OCI-LY7 (cell line): ENCODE data around the gene CHST11. TPM values are rescaled to one million over a fixed set of nuclear protein-coding genes. Genes with fewer than 3 reads are reported as not detected.

Experiments used
- BruUV-seq: library from RNA; stranded (reverse); fragments of 400-500 nt; replicated peaks from 2 replicates; lab custom pipeline; 2021; lab: Mats Ljungman, UMichigan
- CTCF ChIA-PET: fragments of 300-600 bp; sonication (Branson Sonifier 250); formaldehyde crosslinking; loops from one replicate; lab custom pipeline; 2022; ENCODE audit warnings: antibody characterized with exemption; ENCODE audit not compliant: unreplicated experiment; lab: Charles Lee
- POLR2A ChIA-PET: fragments of 300-600 bp; sonication (Branson Sonifier 250); formaldehyde crosslinking; loops from one replicate; lab custom pipeline; 2022; ENCODE audit warnings: antibody characterized with exemption; lab: Charles Lee
- DNase-seq: peaks from one replicate; pipeline ENCODE4 v3.0.0-alpha.2; 2015; ENCODE audit warnings: low spot score
- H2AFZ ChIP-seq: fragments of 200-600 bp; sonication (generic), shearing (Covaris generic); 2 replicates; pipeline ENCODE4 v1.6.1; 2014; ENCODE audit warnings: mild to moderate bottlenecking, antibody characterized with exemption, low read length, moderate library complexity
- H3K27ac ChIP-seq: fragments of 200-600 bp; sonication (generic); 2 replicates; pipeline ENCODE4 v1.5.1; 2014; ENCODE audit warnings: mixed run types, low read depth, mild to moderate bottlenecking, moderate library complexity, low read length, inconsistent platforms; ENCODE audit not compliant: poor library complexity, severe bottlenecking
- H3K36me3 ChIP-seq: fragments of 200-600 bp; sonication (generic); 2 replicates; pipeline ENCODE4 v1.6.1; 2014; ENCODE audit warnings: mild to moderate bottlenecking, antibody characterized with exemption, low read length, moderate library complexity, mixed read lengths; ENCODE audit not compliant: insufficient read depth
- H3K4me1 ChIP-seq: fragments of 200-600 bp; sonication (generic); 2 replicates; pipeline ENCODE4 v1.5.1; 2014; ENCODE audit warnings: mild to moderate bottlenecking, low read length; ENCODE audit not compliant: insufficient read depth, poor library complexity, severe bottlenecking
- H3K4me2 ChIP-seq: fragments of 200-600 bp; sonication (generic); 2 replicates; pipeline ENCODE4 v1.6.1; 2014; ENCODE audit warnings: mild to moderate bottlenecking, low read length
- H3K4me3 ChIP-seq: fragments of 200-600 bp; sonication (generic); 2 replicates; pipeline ENCODE4 v1.5.1; 2014; ENCODE audit warnings: mild to moderate bottlenecking, low read depth, low read length; ENCODE audit not compliant: poor library complexity, severe bottlenecking
- H3K79me2 ChIP-seq: fragments of 200-600 bp; sonication (generic); 2 replicates; pipeline ENCODE4 v1.6.1; 2016; ENCODE audit warnings: low read depth, mild to moderate bottlenecking, low read length, moderate library complexity, mixed read lengths; ENCODE audit not compliant: insufficient read depth
- H3K9me2 ChIP-seq: fragments of 200-600 bp; sonication (generic); 2 replicates; pipeline ENCODE4 v1.6.1; 2016; ENCODE audit warnings: mild to moderate bottlenecking, low read length, mixed read lengths; ENCODE audit not compliant: insufficient read depth
- H3K9me3 ChIP-seq: fragments of 200-600 bp; sonication (generic); 2 replicates; pipeline ENCODE4 v1.6.1; 2014; ENCODE audit warnings: mild to moderate bottlenecking, mixed run types, low read length, mixed read lengths
- H4K20me1 ChIP-seq: fragments of 200-600 bp; sonication (generic); 2 replicates; pipeline ENCODE4 v1.6.1; 2014; ENCODE audit warnings: mild to moderate bottlenecking, antibody characterized with exemption, low read length, moderate library complexity, mixed read lengths; ENCODE audit not compliant: insufficient read depth
- CTCF ChIP-seq: fragments of 200-600 bp; sonication (generic); conservative IDR thresholded peaks from 2 replicates; pipeline ENCODE4 v1.5.1; 2014; ENCODE audit warnings: mild to moderate bottlenecking, antibody characterized with exemption, low read length, moderate library complexity, mixed read lengths
- EZH2phosphoT487 ChIP-seq: fragments of 200-600 bp; sonication (generic); IDR thresholded peaks from 2 replicates; pipeline ENCODE4 v1.6.1; 2018; ENCODE audit warnings: low read depth, borderline replicate concordance, mild to moderate bottlenecking, mixed run types, antibody characterized with exemption, low read length, moderate library complexity, mixed read lengths
- intact Hi-C: fragments of 100-400 bp; cut with micrococcal nuclease; formaldehyde crosslinking; loops from one replicate; pipeline ENCODE4 v1.10.0; 2022; ENCODE audit not compliant: unreplicated experiment
- total RNA-seq, 2 experiments: library from RNA; depleted of rRNA in 1 of 2; stranded (reverse); fragments of >200 nt in 1 of 2; shearing (Covaris generic) in 1 of 2; gene quantifications; 2 replicates each; pipeline ENCODE4 v1.2.3, GENCODE V29; 2014 to 2022

Gene CHST11
- total RNA-seq, 2 experiments from 2014 or later, result 15.2 to 41.6 TPM

- CTCF ChIA-PET, result no interaction called here
Measured at GRCh38 chr12:104596134-104596799, 139.5 kb downstream of the CHST11 start.

GRCh38 chr12:104596898-104597843 is 140.4 kb downstream of the CHST11 start:
- Histone ChIP-seq H4K20me1 (no peaks in the 10 kb centered on the region), H3K9me2 (no peaks in the 10 kb centered on the region), H3K27ac (peak overlapping the region; percentile 21), H3K4me3 (peak overlapping the region; percentile 38), H3K9me3 (no peaks in the 10 kb centered on the region), H3K79me2 (peaks cover 25% of the 10 kb centered on the region; the same call in 1 of the 2 replicates), H3K4me1 (peaks cover 59% of the 10 kb centered on the region), H3K4me2 (peak overlapping the region; percentile 69), H2AFZ (no peak overlapping the region), H3K36me3 (peaks cover 5% of the 10 kb centered on the region)
- no TSS peak for BruUV-seq
- no peak for TF ChIP-seq CTCF
- no peak for TF ChIP-seq EZH2phosphoT487
- ChIA-PET POLR2A (interaction anchor here (0.5 to 1.1 kb wide), 2 partner anchors 14 to 96 kb away, joined by 3 read pairs; no protein-coding TSS in a partner anchor), CTCF (no interaction called here)
- intact Hi-C loops, result loop anchor here (5.0 kb wide), 1 partner anchor 140 kb away; the partner anchor contains the start of gene CHST11
- DNase-seq, result peak; percentile 58

More at GRCh38 chr12:104596134-104596799, 139.5 kb downstream of the CHST11 start:
- H3K79me2 ChIP-seq, result peaks cover 25% of the 10 kb centered on the region; the same call in 1 of the 2 replicates
- H3K9me2 ChIP-seq, result no peaks in the 10 kb centered on the region
- H3K4me2 ChIP-seq, result peak overlapping the region; percentile 69
- no peaks in the 10 kb centered on the region; the same call in 1 of the 2 replicates for H3K36me3 ChIP-seq
- no peak overlapping the region for H3K4me3 ChIP-seq
- H3K27ac ChIP-seq, result no peak overlapping the region
- POLR2A ChIA-PET, result interaction anchor here (0.5 to 2.7 kb wide), 7 partner anchors 12 to 136 kb away, joined by 3 to 17 read pairs (median 3); no protein-coding TSS in a partner anchor
- TF ChIP-seq CTCF (no peak), EZH2phosphoT487 (no peak)
- H2AFZ ChIP-seq, result no peak overlapping the region
- DNase-seq, result no peak
- no peaks in the 10 kb centered on the region for H3K9me3 ChIP-seq
- H4K20me1 ChIP-seq, result no peaks in the 10 kb centered on the region
- intact Hi-C loops, result loop anchor here (5.0 kb wide), 1 partner anchor 139 kb away; the partner anchor contains the start of gene CHST11
- no TSS peak for BruUV-seq
- peaks cover 60% of the 10 kb centered on the region for H3K4me1 ChIP-seq
